PC-9 (cell line): ENCODE results near the gene GALM. TPM values are rescaled to one million over a fixed set of nuclear protein-coding genes. Genes with fewer than 3 reads are reported as not detected.

Experiments used
- BruUV-seq: library from RNA; stranded (reverse); fragments of 400-500 nt; replicated peaks from 2 replicates; lab custom pipeline; 2021; lab: Mats Ljungman, UMichigan
- CTCF ChIA-PET: fragments of 300-600 bp; sonication (Branson Sonifier 250); formaldehyde crosslinking; loops from one replicate; lab custom pipeline; 2022; ENCODE audit warnings: antibody characterized with exemption; lab: Charles Lee
- POLR2A ChIA-PET: fragments of 300-600 bp; sonication (Branson Sonifier 250); formaldehyde crosslinking; loops from one replicate; lab custom pipeline; 2022; ENCODE audit warnings: antibody characterized with exemption; ENCODE audit not compliant: unreplicated experiment; lab: Charles Lee
- DNase-seq, 2 experiments: peaks; one replicate each; pipeline versions ENCODE4 v3.0.0 to v3.0.0-alpha.2; 2015 to 2022; ENCODE audit warnings: mixed read lengths in 1 of 2
- H2AFZ ChIP-seq: fragments of 200-600 bp; sonication (generic); 2 replicates; pipeline ENCODE4 v1.8.1; 2017; ENCODE audit warnings: antibody characterized with exemption
- H3F3A ChIP-seq: fragments of 200-600 bp; sonication (generic); 2 replicates; pipeline ENCODE4 v1.8.1; 2017; ENCODE audit warnings: antibody characterized with exemption, mild to moderate bottlenecking, low read depth; ENCODE audit not compliant: insufficient read depth
- H3K27ac ChIP-seq: fragments of 200-600 bp; sonication (generic); 2 replicates; pipeline ENCODE4 v1.6.1; 2016; ENCODE audit warnings: mixed run types
- H3K27me3 ChIP-seq: fragments of 200-600 bp; sonication (generic); 2 replicates; pipeline ENCODE4 v1.6.1; 2016; ENCODE audit warnings: low read depth, mixed run types; ENCODE audit not compliant: insufficient read depth
- H3K36me3 ChIP-seq: fragments of 200-600 bp; sonication (generic); 2 replicates; pipeline ENCODE4 v1.6.1; 2016; ENCODE audit warnings: low read depth, mixed run types
- H3K4me1 ChIP-seq: fragments of 200-600 bp; sonication (generic); replicated peaks from 2 replicates; pipeline ENCODE4 v1.6.1; 2016; ENCODE audit warnings: mixed run types; ENCODE audit not compliant: insufficient read depth
- H3K4me2 ChIP-seq: fragments of 200-600 bp; sonication (generic); 2 replicates; pipeline ENCODE4 v1.6.1; 2017; ENCODE audit warnings: mixed run types
- H3K4me3 ChIP-seq: fragments of 200-600 bp; sonication (generic); 2 replicates; pipeline ENCODE4 v1.6.1; 2016; ENCODE audit warnings: mixed run types
- H3K79me2 ChIP-seq: fragments of 200-600 bp; sonication (generic); 2 replicates; pipeline ENCODE4 v1.6.1; 2017; ENCODE audit warnings: low read depth, mixed run types
- H3K9me2 ChIP-seq: fragments of 200-600 bp; sonication (generic); 2 replicates; pipeline ENCODE4 v1.8.1; 2017; ENCODE audit warnings: mild to moderate bottlenecking; ENCODE audit not compliant: insufficient read depth
- H3K9me3 ChIP-seq: fragments of 200-600 bp; sonication (generic); 2 replicates; pipeline ENCODE4 v1.8.1; 2016; ENCODE audit warnings: low read depth; ENCODE audit not compliant: insufficient read depth
- H4K20me1 ChIP-seq: fragments of 200-600 bp; sonication (generic); 2 replicates; pipeline ENCODE4 v1.8.1; 2017; ENCODE audit not compliant: insufficient read depth
- EZH2 ChIP-seq: fragments of 200-600 bp; sonication (generic); IDR thresholded peaks from 2 replicates; pipeline ENCODE4 v1.8.0; 2017; ENCODE audit warnings: antibody characterized with exemption, low read depth
- intact Hi-C: fragments of 100-400 bp; cut with micrococcal nuclease; formaldehyde crosslinking; loops from one replicate; pipeline ENCODE4 v1.10.0; 2022; ENCODE audit not compliant: unreplicated experiment
- total RNA-seq: library from RNA; stranded (reverse); gene quantifications from 2 replicates; pipeline ENCODE4 v1.2.3, GENCODE V29; 2021
- TF ChIP-seq, protein P1 (sequence below): fragments of 200-600 bp; sonication (generic); conservative IDR thresholded peaks from 2 replicates; pipeline ENCODE4 v1.6.1; 2017; ENCODE audit warnings: mixed run types, antibody characterized with exemption, mild to moderate bottlenecking, moderate library complexity

GALM gene
- total RNA-seq, 1 experiment from 2014 or later: 27.7 TPM

GRCh38 chr2:38658613-38659012, 7.3 kb upstream of the GALM start:
- POLR2A ChIA-PET: no interaction called here
- BruUV-seq: no TSS peak

GRCh38 chr2:38659115-38659514, 6.8 kb upstream of the GALM start:
- no peaks in the 10 kb centered on the region for H4K20me1 ChIP-seq
- H3K36me3 ChIP-seq: no peaks in the 10 kb centered on the region
- H3K9me2 ChIP-seq: no peaks in the 10 kb centered on the region
- H2AFZ ChIP-seq: no peak overlapping the region
- TF ChIP-seq EZH2: no peak
- TF ChIP-seq, protein P1, sequence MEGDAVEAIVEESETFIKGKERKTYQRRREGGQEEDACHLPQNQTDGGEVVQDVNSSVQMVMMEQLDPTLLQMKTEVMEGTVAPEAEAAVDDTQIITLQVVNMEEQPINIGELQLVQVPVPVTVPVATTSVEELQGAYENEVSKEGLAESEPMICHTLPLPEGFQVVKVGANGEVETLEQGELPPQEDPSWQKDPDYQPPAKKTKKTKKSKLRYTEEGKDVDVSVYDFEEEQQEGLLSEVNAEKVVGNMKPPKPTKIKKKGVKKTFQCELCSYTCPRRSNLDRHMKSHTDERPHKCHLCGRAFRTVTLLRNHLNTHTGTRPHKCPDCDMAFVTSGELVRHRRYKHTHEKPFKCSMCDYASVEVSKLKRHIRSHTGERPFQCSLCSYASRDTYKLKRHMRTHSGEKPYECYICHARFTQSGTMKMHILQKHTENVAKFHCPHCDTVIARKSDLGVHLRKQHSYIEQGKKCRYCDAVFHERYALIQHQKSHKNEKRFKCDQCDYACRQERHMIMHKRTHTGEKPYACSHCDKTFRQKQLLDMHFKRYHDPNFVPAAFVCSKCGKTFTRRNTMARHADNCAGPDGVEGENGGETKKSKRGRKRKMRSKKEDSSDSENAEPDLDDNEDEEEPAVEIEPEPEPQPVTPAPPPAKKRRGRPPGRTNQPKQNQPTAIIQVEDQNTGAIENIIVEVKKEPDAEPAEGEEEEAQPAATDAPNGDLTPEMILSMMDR: no peak
- no peak overlapping the region for H3K4me2 ChIP-seq
- no peaks in the 10 kb centered on the region for H3K27me3 ChIP-seq
- no peak overlapping the region for H3K4me3 ChIP-seq
- no peaks in the 10 kb centered on the region for H3K4me1 ChIP-seq
- no peak overlapping the region for H3K27ac ChIP-seq
- ChIA-PET POLR2A (no interaction called here), CTCF (no interaction called here)
- H3K9me3 ChIP-seq: no peaks in the 10 kb centered on the region
- no peaks in the 10 kb centered on the region for H3K79me2 ChIP-seq
- intact Hi-C loops: no loop called here
- no peak for DNase-seq
- no TSS peak for BruUV-seq
- H3F3A ChIP-seq: no peaks in the 10 kb centered on the region

More at GRCh38 chr2:38658613-38659012, 7.3 kb upstream of the GALM start:
- intact Hi-C loops: no loop called here
- Histone ChIP-seq H3K4me2 (no peak overlapping the region), H3K36me3 (no peaks in the 10 kb centered on the region), H3K4me3 (no peak overlapping the region), H2AFZ (no peak overlapping the region), H3K4me1 (no peaks in the 10 kb centered on the region), H4K20me1 (no peaks in the 10 kb centered on the region), H3K9me3 (no peaks in the 10 kb centered on the region), H3K79me2 (no peaks in the 10 kb centered on the region), H3K27me3 (no peaks in the 10 kb centered on the region), H3K27ac (no peak overlapping the region), H3F3A (no peaks in the 10 kb centered on the region), H3K9me2 (no peaks in the 10 kb centered on the region)
- no peak for DNase-seq
- CTCF ChIA-PET: no interaction called here
- TF ChIP-seq, protein P1: no peak
- no peak for TF ChIP-seq EZH2

- H3K4me2 ChIP-seq: no peak overlapping the region
- no peaks in the 10 kb centered on the region for H3K9me2 ChIP-seq
- no peaks in the 10 kb centered on the region for H4K20me1 ChIP-seq
- H3K79me2 ChIP-seq: no peaks in the 10 kb centered on the region
- no peak overlapping the region for H2AFZ ChIP-seq
- intact Hi-C loops: no loop called here
- 0 out of 2 replicates have a peak, but pooled peaks cover 4% of the 10 kb centered on the region for H3K4me1 ChIP-seq
- no peak for TF ChIP-seq EZH2
- TF ChIP-seq, protein P1: no peak
- H3K27me3 ChIP-seq: no peaks in the 10 kb centered on the region
- no peak overlapping the region for H3K27ac ChIP-seq
- no peaks in the 10 kb centered on the region for H3K36me3 ChIP-seq
- H3K4me3 ChIP-seq: no peak overlapping the region
- CTCF ChIA-PET: no interaction called here
- no peak for DNase-seq
- H3F3A ChIP-seq: no peaks in the 10 kb centered on the region
- POLR2A ChIA-PET: no interaction called here
- BruUV-seq: no TSS peak
- no peaks in the 10 kb centered on the region for H3K9me3 ChIP-seq
Observed at GRCh38 chr2:38660282-38660681, 5.6 kb upstream of the GALM start.
